ENCODE measurements around the gene TMEM9.

Gene TMEM9

DNA sequence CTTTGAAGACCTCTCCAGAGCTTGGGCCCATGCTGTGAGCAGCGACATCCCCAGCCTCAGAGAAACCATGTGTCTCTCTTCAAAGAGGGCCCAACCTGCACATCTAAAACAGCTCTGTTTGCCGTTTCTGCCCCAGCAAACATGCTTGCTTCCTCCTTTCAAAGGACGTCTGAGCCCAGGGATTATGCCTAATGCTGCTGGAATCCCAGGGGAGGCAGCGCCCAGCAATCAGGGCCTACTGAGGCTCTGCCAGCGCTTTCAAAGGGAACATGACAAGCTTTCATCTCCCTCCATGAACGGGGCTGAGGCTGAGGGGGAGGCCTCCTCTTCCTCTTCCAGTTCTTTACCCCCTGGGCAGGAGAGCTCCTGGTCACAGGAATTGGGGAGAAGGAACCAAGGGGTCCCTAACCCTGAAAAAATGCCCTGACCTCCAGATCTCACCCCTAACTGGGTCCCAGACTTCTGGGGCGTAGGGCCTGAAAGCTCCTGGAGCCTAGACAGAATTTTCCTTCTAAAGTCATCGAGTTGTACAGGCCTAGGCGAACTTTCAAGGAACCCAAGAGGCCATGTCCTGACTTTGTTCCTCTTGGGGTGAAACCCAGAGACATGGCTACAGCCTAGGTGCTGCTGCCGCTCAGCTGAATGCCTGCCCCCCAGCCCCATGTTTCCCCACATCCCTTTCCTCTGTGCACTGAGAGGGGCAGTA, 13.9 kb downstream of the TMEM9 start:
- Histone ChIP-seq H3K4me1 (ENCODE audit: control insufficient read depth, insufficient read depth, low read length) (no peaks in the 10 kb centered on the region), H3K9me3 (ENCODE audit: control insufficient read depth, low read length) (no peaks in the 10 kb centered on the region), H3K36me3 (ENCODE audit: control insufficient read depth, insufficient read depth, low read length) (peaks cover 63% of the 10 kb centered on the region), H3K27ac (ENCODE audit: insufficient read depth, low read depth, low read length, poor library complexity, severe bottlenecking) (no peak overlapping the region), H3K4me3 (ENCODE audit: insufficient read depth, low read depth, low read length) (no peak overlapping the region), H3K27me3 (ENCODE audit: control insufficient read depth, insufficient read depth, low read length, poor library complexity, severe bottlenecking) (no peaks in the 10 kb centered on the region)
- WGBS, 2 experiments: 83 to 87% methylated on average over 10 of the region's 10 CpGs

GRCh38 chr1:201139756-201140155, 14.5 kb downstream of the TMEM9 start:
- no peaks in the 10 kb centered on the region for H3K27me3 ChIP-seq (ENCODE audit: control insufficient read depth, insufficient read depth, low read length, poor library complexity, severe bottlenecking)
- peaks cover 62% of the 10 kb centered on the region for H3K36me3 ChIP-seq (ENCODE audit: control insufficient read depth, insufficient read depth, low read length)
- no peak overlapping the region for H3K27ac ChIP-seq (ENCODE audit: insufficient read depth, low read depth, low read length, poor library complexity, severe bottlenecking)
- H3K9me3 ChIP-seq (ENCODE audit: control insufficient read depth, low read length): no peaks in the 10 kb centered on the region
- H3K4me3 ChIP-seq (ENCODE audit: insufficient read depth, low read depth, low read length): no peak overlapping the region
- no peaks in the 10 kb centered on the region for H3K4me1 ChIP-seq (ENCODE audit: control insufficient read depth, insufficient read depth, low read length)
- 94 to 95% methylated on average over 9 of the region's 9 CpGs for WGBS, 2 experiments

DNA sequence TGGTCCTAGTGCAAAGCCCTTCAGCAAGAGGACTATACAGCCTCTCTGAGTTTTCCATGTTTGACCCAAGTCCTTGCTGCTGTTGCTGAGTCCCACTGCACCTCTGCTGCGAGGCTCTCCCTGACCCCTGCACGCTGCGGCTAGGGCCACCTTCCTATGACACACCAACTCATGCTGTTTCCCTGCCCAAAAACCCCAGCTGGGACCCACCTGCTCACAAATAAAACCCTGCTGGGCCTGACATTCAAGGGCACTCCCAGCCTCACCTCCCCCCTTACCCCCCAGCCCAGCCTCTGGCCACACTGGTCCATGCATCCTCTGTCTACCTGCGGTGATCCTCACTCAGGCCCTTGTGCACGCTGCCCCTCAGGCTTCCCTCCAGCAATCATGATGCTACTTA, 15.0 kb downstream of the TMEM9 start:
- H3K36me3 ChIP-seq (ENCODE audit: control insufficient read depth, insufficient read depth, low read length): peaks cover 62% of the 10 kb centered on the region
- H3K27ac ChIP-seq (ENCODE audit: insufficient read depth, low read depth, low read length, poor library complexity, severe bottlenecking): no peak overlapping the region
- H3K9me3 ChIP-seq (ENCODE audit: control insufficient read depth, low read length): no peaks in the 10 kb centered on the region
- no peaks in the 10 kb centered on the region for H3K4me1 ChIP-seq (ENCODE audit: control insufficient read depth, insufficient read depth, low read length)
- WGBS, 2 experiments: 96 to 98% methylated on average over 5 of the region's 5 CpGs
- no peak overlapping the region for H3K4me3 ChIP-seq (ENCODE audit: insufficient read depth, low read depth, low read length)
- no peaks in the 10 kb centered on the region for H3K27me3 ChIP-seq (ENCODE audit: control insufficient read depth, insufficient read depth, low read length, poor library complexity, severe bottlenecking)

- Histone ChIP-seq H3K36me3 (ENCODE audit: control insufficient read depth, insufficient read depth, low read length) (peaks cover 56% of the 10 kb centered on the region), H3K27me3 (ENCODE audit: control insufficient read depth, insufficient read depth, low read length, poor library complexity, severe bottlenecking) (no peaks in the 10 kb centered on the region), H3K27ac (ENCODE audit: insufficient read depth, low read depth, low read length, poor library complexity, severe bottlenecking) (no peak overlapping the region), H3K4me1 (ENCODE audit: control insufficient read depth, insufficient read depth, low read length) (no peaks in the 10 kb centered on the region), H3K9me3 (ENCODE audit: control insufficient read depth, low read length) (no peaks in the 10 kb centered on the region), H3K4me3 (ENCODE audit: insufficient read depth, low read depth, low read length) (no peak overlapping the region)
- WGBS, 2 experiments: 94 to 95% methylated on average over 6 of the region's 6 CpGs
Observed at GRCh38 chr1:201138311-201138840, 15.9 kb downstream of the TMEM9 start.

- no peaks in the 10 kb centered on the region for H3K27me3 ChIP-seq (ENCODE audit: control insufficient read depth, insufficient read depth, low read length, poor library complexity, severe bottlenecking)
- peaks cover 50% of the 10 kb centered on the region for H3K36me3 ChIP-seq (ENCODE audit: control insufficient read depth, insufficient read depth, low read length)
- WGBS, 2 experiments: 91 to 95% methylated on average over 6 of the region's 6 CpGs
- no peak overlapping the region for H3K27ac ChIP-seq (ENCODE audit: insufficient read depth, low read depth, low read length, poor library complexity, severe bottlenecking)
- H3K4me1 ChIP-seq (ENCODE audit: control insufficient read depth, insufficient read depth, low read length): no peaks in the 10 kb centered on the region
- H3K4me3 ChIP-seq (ENCODE audit: insufficient read depth, low read depth, low read length): no peak overlapping the region
- H3K9me3 ChIP-seq (ENCODE audit: control insufficient read depth, low read length): no peaks in the 10 kb centered on the region
Observed at GRCh38 chr1:201137579-201138310, 16.5 kb downstream of the TMEM9 start.

DNA sequence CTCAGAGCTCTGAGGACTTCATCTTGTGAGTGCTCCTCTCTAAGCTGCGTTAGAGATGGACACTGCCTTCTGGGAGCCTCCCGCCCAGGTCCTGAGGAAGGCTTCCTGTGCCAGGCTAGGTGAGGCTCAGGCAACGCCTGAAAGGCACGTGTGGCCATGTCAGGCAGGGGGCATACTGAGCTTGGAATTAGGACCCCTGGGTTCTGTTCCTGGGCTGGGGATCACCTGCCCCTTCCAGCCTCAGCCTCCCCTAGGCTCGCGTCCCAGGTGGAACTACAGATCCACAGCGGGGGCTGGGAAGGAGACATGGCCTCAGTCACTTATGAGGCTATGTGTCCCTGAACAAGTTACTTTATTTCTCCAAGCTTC, 17.3 kb downstream of the TMEM9 start:
- H3K4me3 ChIP-seq (ENCODE audit: insufficient read depth, low read depth, low read length): no peak overlapping the region
- 95% methylated on average over 7 of the region's 7 CpGs for WGBS, 2 experiments
- no peaks in the 10 kb centered on the region for H3K4me1 ChIP-seq (ENCODE audit: control insufficient read depth, insufficient read depth, low read length)
- H3K36me3 ChIP-seq (ENCODE audit: control insufficient read depth, insufficient read depth, low read length): peaks cover 43% of the 10 kb centered on the region
- no peaks in the 10 kb centered on the region for H3K27me3 ChIP-seq (ENCODE audit: control insufficient read depth, insufficient read depth, low read length, poor library complexity, severe bottlenecking)
- H3K27ac ChIP-seq (ENCODE audit: insufficient read depth, low read depth, low read length, poor library complexity, severe bottlenecking): no peak overlapping the region
- no peaks in the 10 kb centered on the region for H3K9me3 ChIP-seq (ENCODE audit: control insufficient read depth, low read length)

DNA sequence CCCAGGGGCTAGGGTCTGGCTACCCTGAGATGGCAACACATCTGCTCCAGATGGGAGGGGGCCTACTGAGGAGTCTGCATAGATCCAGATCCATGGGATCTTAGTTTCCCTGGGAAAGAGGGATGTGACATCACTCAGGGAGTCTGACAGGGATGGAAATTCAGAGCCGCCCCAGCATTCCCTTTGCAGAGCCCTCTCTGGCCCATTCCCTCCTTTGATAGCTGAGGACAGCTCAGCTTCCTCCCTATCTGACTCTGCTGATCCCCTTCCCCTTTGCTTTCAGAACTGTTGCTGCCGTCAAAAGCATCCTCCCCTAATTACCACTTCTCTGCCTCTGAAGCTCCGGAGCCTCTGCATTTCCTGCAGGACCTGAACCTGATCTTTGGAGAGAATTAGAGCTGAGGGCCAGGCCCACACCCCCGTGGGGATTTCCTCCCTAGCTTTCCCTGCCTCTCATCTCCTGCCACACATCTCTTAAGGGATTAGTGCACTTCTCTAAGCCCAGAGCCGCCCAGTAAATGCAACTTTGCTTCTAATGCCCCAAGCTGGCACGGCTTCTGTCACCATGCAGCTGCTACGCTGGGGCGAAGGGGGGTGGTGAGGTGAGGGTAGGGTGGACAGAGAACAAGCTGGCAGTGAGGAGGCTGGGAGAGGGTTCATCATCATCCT, 17.8 kb downstream of the TMEM9 start:
- Histone ChIP-seq H3K4me3 (ENCODE audit: insufficient read depth, low read depth, low read length) (no peak overlapping the region), H3K9me3 (ENCODE audit: control insufficient read depth, low read length) (no peaks in the 10 kb centered on the region), H3K27ac (ENCODE audit: insufficient read depth, low read depth, low read length, poor library complexity, severe bottlenecking) (no peak overlapping the region), H3K4me1 (ENCODE audit: control insufficient read depth, insufficient read depth, low read length) (no peaks in the 10 kb centered on the region), H3K27me3 (ENCODE audit: control insufficient read depth, insufficient read depth, low read length, poor library complexity, severe bottlenecking) (no peaks in the 10 kb centered on the region), H3K36me3 (ENCODE audit: control insufficient read depth, insufficient read depth, low read length) (peaks cover 38% of the 10 kb centered on the region)
- 93% methylated on average over 8 of the region's 8 CpGs for WGBS, 2 experiments

DNA sequence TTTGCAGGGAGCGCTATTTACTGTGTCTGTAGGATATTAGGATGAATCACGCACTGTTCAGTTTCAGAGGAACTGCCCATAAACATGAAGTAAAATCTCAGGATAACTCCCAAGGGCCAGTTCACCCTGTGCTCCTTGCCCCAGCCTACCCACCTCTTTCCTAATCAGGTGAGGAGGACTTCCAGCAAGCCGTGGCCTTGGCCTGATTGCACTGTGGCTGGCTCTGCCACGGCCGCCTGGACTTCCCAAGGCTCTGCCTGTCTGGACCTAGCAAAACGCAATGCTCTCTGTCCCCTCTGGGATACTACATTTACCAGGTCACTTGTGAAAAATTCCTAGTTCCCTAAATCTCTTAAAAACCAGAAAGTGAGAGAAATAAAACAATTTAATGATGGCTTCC, 19.9 kb downstream of the TMEM9 start:
- Histone ChIP-seq H3K4me3 (ENCODE audit: insufficient read depth, low read depth, low read length) (no peak overlapping the region), H3K27me3 (ENCODE audit: control insufficient read depth, insufficient read depth, low read length, poor library complexity, severe bottlenecking) (no peaks in the 10 kb centered on the region), H3K36me3 (ENCODE audit: control insufficient read depth, insufficient read depth, low read length) (peaks cover 24% of the 10 kb centered on the region), H3K9me3 (ENCODE audit: control insufficient read depth, low read length) (no peaks in the 10 kb centered on the region), H3K27ac (ENCODE audit: insufficient read depth, low read depth, low read length, poor library complexity, severe bottlenecking) (no peak overlapping the region), H3K4me1 (ENCODE audit: control insufficient read depth, insufficient read depth, low read length) (no peaks in the 10 kb centered on the region)
- WGBS, 2 experiments: 94 to 95% methylated on average over 6 of the region's 6 CpGs

DNA sequence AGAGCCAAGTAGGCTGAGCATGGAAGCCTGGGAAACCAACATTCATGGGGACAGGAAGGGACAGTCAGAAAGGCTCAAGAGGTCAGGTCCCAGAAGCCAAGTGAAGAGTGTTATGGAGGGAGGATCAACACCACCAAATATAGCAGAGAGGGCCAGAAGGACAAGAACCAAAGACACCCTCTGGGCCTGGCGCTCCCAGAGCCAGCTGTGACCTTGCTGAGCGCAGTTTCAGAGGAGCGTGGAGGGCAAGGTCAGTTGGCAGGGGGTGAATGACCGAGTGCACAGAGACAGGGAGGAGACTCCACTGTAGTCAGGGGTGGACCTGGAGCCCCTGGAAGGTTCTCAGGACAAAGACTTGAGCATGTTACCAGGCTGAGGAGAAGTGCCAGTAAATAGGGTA, 22.9 kb downstream of the TMEM9 start:
- H3K4me1 ChIP-seq (ENCODE audit: control insufficient read depth, insufficient read depth, low read length): peaks cover 7% of the 10 kb centered on the region
- no peaks in the 10 kb centered on the region for H3K27me3 ChIP-seq (ENCODE audit: control insufficient read depth, insufficient read depth, low read length, poor library complexity, severe bottlenecking)
- peaks cover 22% of the 10 kb centered on the region for H3K36me3 ChIP-seq (ENCODE audit: control insufficient read depth, insufficient read depth, low read length)
- H3K9me3 ChIP-seq (ENCODE audit: control insufficient read depth, low read length): no peaks in the 10 kb centered on the region
- no peak overlapping the region for H3K4me3 ChIP-seq (ENCODE audit: insufficient read depth, low read depth, low read length)
- H3K27ac ChIP-seq (ENCODE audit: insufficient read depth, low read depth, low read length, poor library complexity, severe bottlenecking): no peak overlapping the region
- 67% methylated on average over 4 of the region's 4 CpGs for WGBS, 2 experiments

GRCh38 chr1:201128962-201129361, 25.3 kb downstream of the TMEM9 start:
- no peaks in the 10 kb centered on the region for H3K9me3 ChIP-seq (ENCODE audit: control insufficient read depth, low read length)
- peaks cover under 1% of the 10 kb centered on the region for H3K36me3 ChIP-seq (ENCODE audit: control insufficient read depth, insufficient read depth, low read length)
- WGBS, 2 experiments: 94 to 95% methylated on average over 13 of the region's 13 CpGs
- H3K4me1 ChIP-seq (ENCODE audit: control insufficient read depth, insufficient read depth, low read length): peaks cover 7% of the 10 kb centered on the region
- H3K27me3 ChIP-seq (ENCODE audit: control insufficient read depth, insufficient read depth, low read length, poor library complexity, severe bottlenecking): no peaks in the 10 kb centered on the region
- H3K4me3 ChIP-seq (ENCODE audit: insufficient read depth, low read depth, low read length): no peak overlapping the region
- H3K27ac ChIP-seq (ENCODE audit: insufficient read depth, low read depth, low read length, poor library complexity, severe bottlenecking): no peak overlapping the region
